Smooth muscle cell (in vitro differentiated cells): Measurements from ENCODE around the gene VPS4A. TPM values are rescaled to one million over a fixed set of nuclear protein-coding genes. Genes with fewer than 3 reads are reported as not detected.

ENCODE experiments used
- DNase-seq: peaks from one replicate; lab custom pipeline; 2025; ENCODE audit not compliant: unreplicated experiment; lab: John Stamatoyannopoulos, UW
- H2AFZ ChIP-seq: fragments of 200-600 bp; sonication (generic); 2 replicates; pipeline ENCODE4 v1.6.0; 2016; ENCODE audit warnings: antibody characterized with exemption, low read depth, mild to moderate bottlenecking
- H3F3A ChIP-seq: fragments of 200-600 bp; sonication (generic); 2 replicates; pipeline ENCODE4 v1.6.0; 2017; ENCODE audit warnings: antibody characterized with exemption, low read depth
- H3K27ac ChIP-seq: fragments of 200-600 bp; sonication (generic); 2 replicates; pipeline ENCODE4 v1.5.1; 2016; ENCODE audit warnings: low read depth, mild to moderate bottlenecking
- H3K27me3 ChIP-seq: fragments of 200-600 bp; sonication (generic); 2 replicates; pipeline ENCODE4 v1.6.1; 2016; ENCODE audit warnings: low read depth, mild to moderate bottlenecking
- H3K36me3 ChIP-seq: fragments of 200-600 bp; sonication (generic); 2 replicates; pipeline ENCODE4 v1.5.1; 2016; ENCODE audit warnings: low read depth
- H3K4me1 ChIP-seq: fragments of 200-600 bp; sonication (generic); 2 replicates; pipeline ENCODE4 v1.5.1; 2016; ENCODE audit warnings: low read depth
- H3K4me2 ChIP-seq: fragments of 200-600 bp; sonication (generic); 2 replicates; pipeline ENCODE4 v1.6.0; 2016; ENCODE audit warnings: mild to moderate bottlenecking
- H3K4me3 ChIP-seq: fragments of 200-600 bp; sonication (generic); 2 replicates; pipeline ENCODE4 v1.5.1; 2016; ENCODE audit warnings: mild to moderate bottlenecking
- H3K79me2 ChIP-seq: fragments of 200-600 bp; sonication (generic); 2 replicates; pipeline ENCODE4 v1.6.0; 2016; ENCODE audit warnings: low read depth, mild to moderate bottlenecking
- H3K9ac ChIP-seq: fragments of 200-600 bp; sonication (generic); 2 replicates; pipeline ENCODE4 v1.6.0; 2016; ENCODE audit warnings: low read depth
- H3K9me3 ChIP-seq: fragments of 200-600 bp; sonication (generic); replicated peaks from 2 replicates; pipeline ENCODE4 v1.5.1; 2016; ENCODE audit warnings: low read depth
- H4K20me1 ChIP-seq: fragments of 200-600 bp; sonication (generic); 2 replicates; pipeline ENCODE4 v1.6.0; 2016; ENCODE audit warnings: low read depth
- WGBS: methylation state at CpG from one replicate; pipeline ENCODE4 v1.1.7; 2016; ENCODE audit warnings: low lambda C conversion rate; 5-methylcytosine and 5-hydroxymethylcytosine counted together
- polyA plus RNA-seq: library from polyadenylated mRNA; unstranded; fragments of >200 nt; fragmentation: Nextera tagmentation; extraction: Ambion mirVana; gene quantifications from 2 replicates; pipeline ENCODE4 v1.2.1, GENCODE V29; 2016
- total RNA-seq: library from RNA; depleted of rRNA; stranded (reverse); fragments of >200 nt; gene quantifications from 2 replicates; pipeline ENCODE4 v1.2.3, GENCODE V29; 2014
- TF ChIP-seq, protein P1 (sequence below): fragments of 200-600 bp; sonication (generic); IDR thresholded peaks from 2 replicates; pipeline ENCODE4 v1.5.1; 2017; ENCODE audit warnings: borderline replicate concordance, mild to moderate bottlenecking, antibody characterized with exemption; ENCODE audit not compliant: insufficient read depth, poor library complexity, severe bottlenecking

The VPS4A gene
- total and polyA plus RNA-seq, 2 experiments from 2014 or later, result 18.7 to 39.9 TPM

DNA sequence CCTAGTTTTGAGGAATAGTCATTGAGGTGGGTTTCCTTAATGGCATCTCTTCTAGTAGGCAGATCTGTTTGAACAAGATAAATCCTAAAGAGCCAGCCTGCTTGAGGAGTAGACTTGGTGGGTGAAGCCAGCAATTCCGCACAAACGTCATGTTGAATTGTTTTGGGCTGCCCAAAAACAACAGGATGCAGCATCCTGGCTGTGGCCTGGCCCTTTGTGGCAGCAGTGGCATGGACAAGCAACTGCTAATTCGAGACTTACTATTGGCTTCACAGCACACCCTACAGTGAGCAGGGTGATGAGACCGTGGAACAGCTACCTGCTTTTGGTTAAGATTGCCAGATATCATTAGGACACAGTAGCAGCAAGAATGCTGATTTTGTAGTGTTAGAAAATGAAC is 9.3 kb upstream of the VPS4A start:
- Histone ChIP-seq H3K36me3 (peaks cover 4% of the 10 kb centered on the region), H3K27me3 (no peaks in the 10 kb centered on the region), H3F3A (no peaks in the 10 kb centered on the region), H3K79me2 (no peaks in the 10 kb centered on the region), H3K4me2 (no peak overlapping the region), H3K9me3 (no peaks in the 10 kb centered on the region), H4K20me1 (no peaks in the 10 kb centered on the region), H3K4me1 (no peaks in the 10 kb centered on the region), H3K4me3 (no peak overlapping the region), H3K9ac (no peak overlapping the region), H3K27ac (no peak overlapping the region), H2AFZ (no peak overlapping the region)
- WGBS, result 95% methylated on average over 4 of the region's 4 CpGs
- TF ChIP-seq, protein P1, sequence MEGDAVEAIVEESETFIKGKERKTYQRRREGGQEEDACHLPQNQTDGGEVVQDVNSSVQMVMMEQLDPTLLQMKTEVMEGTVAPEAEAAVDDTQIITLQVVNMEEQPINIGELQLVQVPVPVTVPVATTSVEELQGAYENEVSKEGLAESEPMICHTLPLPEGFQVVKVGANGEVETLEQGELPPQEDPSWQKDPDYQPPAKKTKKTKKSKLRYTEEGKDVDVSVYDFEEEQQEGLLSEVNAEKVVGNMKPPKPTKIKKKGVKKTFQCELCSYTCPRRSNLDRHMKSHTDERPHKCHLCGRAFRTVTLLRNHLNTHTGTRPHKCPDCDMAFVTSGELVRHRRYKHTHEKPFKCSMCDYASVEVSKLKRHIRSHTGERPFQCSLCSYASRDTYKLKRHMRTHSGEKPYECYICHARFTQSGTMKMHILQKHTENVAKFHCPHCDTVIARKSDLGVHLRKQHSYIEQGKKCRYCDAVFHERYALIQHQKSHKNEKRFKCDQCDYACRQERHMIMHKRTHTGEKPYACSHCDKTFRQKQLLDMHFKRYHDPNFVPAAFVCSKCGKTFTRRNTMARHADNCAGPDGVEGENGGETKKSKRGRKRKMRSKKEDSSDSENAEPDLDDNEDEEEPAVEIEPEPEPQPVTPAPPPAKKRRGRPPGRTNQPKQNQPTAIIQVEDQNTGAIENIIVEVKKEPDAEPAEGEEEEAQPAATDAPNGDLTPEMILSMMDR, result no peak
- no peak for DNase-seq

DNA sequence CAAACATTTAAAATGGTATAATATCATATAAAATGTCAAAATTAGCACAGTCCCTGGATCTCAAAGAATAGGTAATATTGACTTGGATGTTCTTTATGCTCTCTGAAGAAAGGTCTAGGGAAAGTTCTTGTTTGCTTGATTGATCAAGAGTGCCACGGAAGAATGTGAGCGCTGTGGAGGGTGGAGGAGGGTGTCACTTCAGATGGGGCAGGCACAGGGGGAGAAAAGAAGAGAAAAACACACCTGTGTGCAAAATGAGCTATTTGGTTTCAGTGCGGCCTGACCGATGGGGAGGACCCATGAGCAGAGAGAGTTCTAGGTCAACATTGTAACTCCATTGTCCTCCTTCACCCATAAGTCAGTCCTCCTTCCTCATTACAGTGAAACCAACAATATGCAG is 8.8 kb upstream of the VPS4A start:
- Histone ChIP-seq H3K4me3 (no peak overlapping the region), H3K36me3 (peaks cover 4% of the 10 kb centered on the region), H3K4me2 (no peak overlapping the region), H2AFZ (no peak overlapping the region), H4K20me1 (no peaks in the 10 kb centered on the region), H3K9ac (no peak overlapping the region), H3K79me2 (no peaks in the 10 kb centered on the region), H3K9me3 (no peaks in the 10 kb centered on the region), H3K4me1 (no peaks in the 10 kb centered on the region), H3K27me3 (no peaks in the 10 kb centered on the region), H3F3A (no peaks in the 10 kb centered on the region), H3K27ac (no peak overlapping the region)
- TF ChIP-seq, protein P1, result no peak
- 95% methylated on average over 4 of the region's 4 CpGs for WGBS
- no peak for DNase-seq

DNA sequence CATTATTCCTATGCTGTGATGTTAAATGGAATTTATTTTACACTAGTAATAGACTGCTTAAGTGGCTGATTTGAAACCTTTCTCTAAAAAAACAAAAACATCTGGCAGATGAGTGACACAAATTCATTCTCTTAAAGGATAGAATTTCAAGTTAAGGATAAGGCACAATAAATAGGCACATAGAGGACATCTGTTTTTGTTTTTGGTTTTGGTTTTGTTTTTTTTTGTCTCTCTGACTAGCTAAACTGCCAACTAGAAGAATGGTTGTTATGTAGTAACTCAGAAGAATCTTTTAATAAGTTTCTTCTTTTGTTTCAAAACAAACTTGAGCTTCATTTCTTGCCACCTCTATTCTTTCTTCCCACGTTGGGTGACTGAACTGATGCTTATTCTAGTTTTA is 5.1 kb upstream of the VPS4A start:
- H4K20me1 ChIP-seq, result no peaks in the 10 kb centered on the region
- no peak for DNase-seq
- TF ChIP-seq, protein P1, result no peak
- H3K79me2 ChIP-seq, result no peaks in the 10 kb centered on the region
- no peaks in the 10 kb centered on the region for H3K27me3 ChIP-seq
- H2AFZ ChIP-seq, result no peak overlapping the region
- no peaks in the 10 kb centered on the region for H3K4me1 ChIP-seq
- no peak overlapping the region for H3K9ac ChIP-seq
- 75% methylated on average over 1 of the region's 1 CpG for WGBS
- no peak overlapping the region for H3K4me2 ChIP-seq
- H3K36me3 ChIP-seq, result peaks cover 1% of the 10 kb centered on the region
- H3F3A ChIP-seq, result peaks cover 7% of the 10 kb centered on the region
- no peaks in the 10 kb centered on the region for H3K9me3 ChIP-seq
- H3K4me3 ChIP-seq, result no peak overlapping the region
- H3K27ac ChIP-seq, result no peak overlapping the region

DNA sequence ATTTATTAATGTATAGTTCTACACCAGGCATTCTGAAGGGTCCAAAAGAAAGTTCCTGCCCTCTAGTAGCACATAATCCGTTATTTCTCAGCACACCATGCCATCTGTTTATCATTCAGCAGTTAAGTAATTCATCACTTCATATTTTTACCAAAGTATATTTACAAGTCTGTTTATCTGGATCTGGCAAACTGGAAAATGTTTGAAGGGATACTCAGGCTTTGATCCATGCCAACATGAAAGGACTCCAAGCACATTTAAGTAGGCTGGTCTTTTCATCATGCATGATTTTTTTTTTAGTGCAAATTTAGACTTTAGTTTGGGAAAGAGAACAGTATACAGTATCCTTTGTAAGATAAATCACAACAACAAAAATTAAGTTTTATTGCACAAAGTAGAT is 4.1 kb upstream of the VPS4A start:
- TF ChIP-seq, protein P1, result no peak
- no peak overlapping the region for H3K4me2 ChIP-seq
- peaks cover 9% of the 10 kb centered on the region for H3K79me2 ChIP-seq
- no peaks in the 10 kb centered on the region for H3K36me3 ChIP-seq
- peaks cover 7% of the 10 kb centered on the region for H3F3A ChIP-seq
- H4K20me1 ChIP-seq, result peaks cover 5% of the 10 kb centered on the region
- 61% methylated on average over 1 of the region's 1 CpG for WGBS
- peaks cover 2% of the 10 kb centered on the region for H3K4me1 ChIP-seq
- H3K27me3 ChIP-seq, result no peaks in the 10 kb centered on the region
- no peaks in the 10 kb centered on the region for H3K9me3 ChIP-seq
- H3K27ac ChIP-seq, result no peak overlapping the region
- no peak for DNase-seq
- H3K9ac ChIP-seq, result no peak overlapping the region
- no peak overlapping the region for H2AFZ ChIP-seq
- H3K4me3 ChIP-seq, result no peak overlapping the region
